ENCODE measurements around the gene ATP7B.
"Not testable (repeated sequence)": the region's sequence is repeated elsewhere in the genome, so short reads cannot be mapped to it uniquely, and the experiment has no call there.

ATP7B gene

DNA sequence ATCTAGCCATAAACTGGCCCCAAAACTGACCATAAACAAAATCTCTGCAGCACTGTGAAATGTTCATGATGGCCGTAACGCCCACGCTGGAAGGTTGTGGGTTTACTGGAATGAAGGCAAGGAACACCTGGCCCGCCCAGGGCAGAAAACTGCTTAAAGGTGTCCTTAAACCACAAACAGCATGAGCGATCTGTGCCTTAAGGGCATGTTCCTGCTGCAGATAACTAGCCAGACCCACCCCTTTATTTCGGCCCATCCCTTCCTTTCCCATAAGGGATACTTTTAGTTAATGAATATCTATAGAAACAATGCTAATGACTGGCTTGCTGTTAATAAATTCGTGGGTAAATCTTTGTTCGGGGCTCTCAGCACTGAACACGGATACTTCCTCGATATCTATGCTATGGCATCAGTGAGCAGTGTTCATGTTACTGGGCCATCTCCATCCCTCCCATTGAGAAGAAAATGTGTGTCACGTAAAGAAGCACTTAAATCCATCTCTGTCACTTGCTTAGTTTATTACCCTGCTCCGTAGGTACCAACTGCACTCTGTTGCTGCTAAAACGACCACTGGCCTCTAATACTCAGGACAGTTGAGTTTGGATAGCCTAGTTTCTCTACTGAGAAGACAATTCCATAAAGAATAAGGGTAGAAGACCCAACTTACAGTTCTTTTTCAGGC is 5.3 kb downstream of the ATP7B start:
- FAIRE-seq: no peak

DNA sequence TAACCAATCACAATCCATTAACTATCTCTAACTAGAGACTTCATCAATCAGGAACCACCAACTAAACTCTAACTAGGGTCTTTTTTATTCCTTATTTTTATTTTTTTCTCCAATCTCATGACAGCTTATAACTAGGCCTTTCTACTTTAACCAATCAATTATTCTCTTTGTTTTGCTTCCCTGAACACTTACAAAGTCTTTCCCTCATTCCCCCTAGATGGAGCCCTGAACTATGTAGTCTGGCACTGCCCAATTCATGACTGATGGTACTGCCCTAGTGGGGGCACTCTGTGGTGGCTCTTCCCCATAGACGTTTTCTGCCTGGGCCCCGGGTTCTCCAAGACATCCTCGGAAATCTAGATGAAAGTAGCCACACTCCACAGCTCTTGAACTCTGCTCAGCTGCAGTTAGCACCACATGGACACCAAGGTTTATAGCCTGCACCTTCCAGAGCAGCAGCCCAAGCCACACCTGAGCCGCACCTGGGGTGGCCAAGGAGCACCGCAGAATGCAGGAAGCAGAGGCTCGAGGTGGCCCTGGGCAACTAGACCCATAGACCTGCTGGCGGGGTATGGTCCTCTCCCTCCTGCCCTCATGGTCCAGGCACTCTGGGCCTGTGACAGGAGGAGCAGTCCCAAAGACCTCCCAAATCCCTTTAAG is 6.6 kb downstream of the ATP7B start:
- no peak for FAIRE-seq

GRCh38 chr13:52003541-52003940 is 7.7 kb downstream of the ATP7B start:
- no peak for FAIRE-seq

DNA sequence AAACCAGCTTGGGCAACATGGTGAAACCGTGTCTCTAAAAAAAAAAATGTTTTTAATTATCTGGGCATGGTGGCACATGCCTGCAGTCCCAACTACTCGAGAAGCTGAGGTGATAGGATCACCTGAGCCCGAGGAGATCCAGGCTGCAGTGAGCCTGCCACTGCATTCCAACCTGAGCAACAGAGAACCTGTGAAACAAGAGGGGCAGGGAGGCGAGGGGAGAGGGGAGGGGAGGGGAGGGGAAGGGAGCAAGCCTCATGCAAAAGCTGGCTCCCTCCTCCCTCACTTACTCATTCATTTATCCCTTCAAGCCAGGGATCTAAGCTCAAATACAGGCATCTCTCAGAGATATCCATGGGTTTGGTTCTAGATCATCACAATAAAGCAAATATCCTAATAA is 8.9 kb downstream of the ATP7B start:
- FAIRE-seq: no peak

DNA sequence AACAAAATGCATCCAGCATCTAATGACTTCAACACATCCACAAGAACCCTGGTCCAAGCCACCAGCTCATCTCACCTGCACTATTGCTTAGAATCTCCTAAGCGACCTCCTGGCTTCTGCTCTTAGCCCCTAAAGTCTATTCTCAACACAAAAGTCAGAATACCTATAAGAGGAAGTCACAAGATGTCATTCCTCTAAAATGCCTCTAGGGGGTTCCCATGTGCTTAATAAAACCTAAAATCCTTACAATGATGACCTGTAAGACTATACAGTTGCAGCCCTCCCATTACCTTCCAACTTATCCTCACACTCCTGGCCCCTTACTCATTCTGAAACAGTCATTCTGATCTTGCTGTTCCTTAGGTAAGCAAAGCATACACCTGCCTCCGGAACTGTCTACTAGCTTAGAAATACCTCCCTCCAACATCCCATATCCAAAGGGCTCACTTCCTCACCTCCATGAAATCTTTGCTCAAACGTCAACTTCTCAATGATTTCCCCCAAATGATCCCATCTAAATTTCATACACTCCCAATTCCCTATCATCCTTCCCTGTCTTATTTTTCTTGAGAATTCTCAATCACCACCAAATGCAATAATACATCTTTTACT is 10.0 kb downstream of the ATP7B start:
- FAIRE-seq: peak; percentile 71

DNA sequence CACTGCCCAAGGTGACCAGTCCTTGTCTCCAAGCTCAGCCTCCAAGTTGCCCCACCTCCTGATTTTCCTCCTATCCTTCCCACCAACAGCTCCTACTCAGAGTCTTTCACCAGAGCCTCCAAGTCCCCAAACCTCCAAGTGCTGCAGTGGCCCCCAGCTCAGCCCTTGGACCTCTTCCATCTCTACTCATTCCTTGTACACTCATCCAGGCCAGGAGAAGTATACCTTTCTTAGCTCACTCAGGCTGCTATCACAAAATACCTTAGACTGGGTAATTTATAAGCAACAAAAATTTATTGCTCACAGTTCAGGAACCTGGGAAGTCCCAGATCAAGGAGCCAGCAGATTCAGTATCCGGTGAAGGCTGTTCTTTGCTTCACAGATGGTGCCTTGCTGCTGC is 11.3 kb downstream of the ATP7B start:
- FAIRE-seq: no peak

DNA sequence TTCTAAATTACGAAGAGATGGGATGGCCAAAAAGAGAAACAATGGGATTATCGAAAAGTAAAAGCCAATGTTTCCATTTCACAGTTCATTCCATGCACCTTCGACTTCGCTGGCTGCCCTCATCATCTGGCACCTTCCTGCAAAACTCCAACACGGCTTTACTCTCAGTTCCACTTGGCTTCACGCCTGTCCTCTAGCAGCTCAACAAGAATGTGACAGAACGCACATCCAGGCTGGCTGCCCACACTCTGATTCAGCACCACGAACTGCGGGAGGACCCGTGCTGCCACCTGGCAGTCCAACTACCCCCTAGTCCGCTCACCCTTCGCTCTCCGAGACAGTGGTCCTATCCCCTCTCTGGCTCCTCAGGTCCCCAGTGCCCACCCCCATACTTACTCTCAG is 11.7 kb downstream of the ATP7B start:
- no peak for FAIRE-seq

- no peak for FAIRE-seq
Measured at GRCh38 chr13:51998723-51999509, 12.3 kb downstream of the ATP7B start.

GRCh38 chr13:51997641-51998330 is 13.5 kb downstream of the ATP7B start:
- no peak for FAIRE-seq

DNA sequence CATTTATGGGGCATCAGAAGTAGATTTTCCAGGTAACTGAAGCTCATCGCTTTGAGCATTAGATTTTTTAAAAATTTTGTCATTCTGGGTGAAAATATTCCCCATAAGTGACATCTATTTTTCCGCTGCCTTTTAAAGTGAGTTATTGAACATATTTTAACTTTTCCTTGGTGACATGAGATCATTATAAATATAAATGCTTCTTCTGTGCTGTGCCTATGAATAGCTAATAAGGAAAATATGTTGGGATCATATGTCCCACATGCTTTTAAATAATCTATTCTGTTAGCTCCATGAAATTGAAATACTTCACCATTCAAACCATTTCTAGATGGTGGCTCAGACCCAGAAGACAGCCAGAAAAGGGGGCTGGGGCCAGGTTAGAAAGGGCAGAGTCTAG is 14.1 kb downstream of the ATP7B start:
- no peak for FAIRE-seq

DNA sequence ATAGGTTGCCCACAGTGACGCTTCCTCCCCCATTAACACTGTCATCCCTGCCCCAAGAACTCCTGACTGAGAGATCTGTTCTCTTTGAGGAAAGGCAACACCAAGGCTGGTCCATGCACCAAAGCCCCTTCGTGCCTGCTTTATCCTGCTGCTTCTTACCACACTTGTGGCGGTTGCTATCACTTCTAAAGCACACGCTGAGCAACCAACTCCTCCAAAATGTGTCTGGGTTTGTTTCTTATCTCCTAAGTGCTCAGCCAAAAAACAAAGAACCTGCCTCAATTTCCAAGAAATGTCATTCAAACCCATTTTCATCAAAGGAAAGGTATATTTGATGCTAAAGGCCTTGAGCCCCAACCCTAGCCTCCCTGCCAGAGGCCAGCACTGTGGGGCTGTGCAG is 14.6 kb downstream of the ATP7B start:
- no peak for FAIRE-seq

- no peak for FAIRE-seq
Measured at GRCh38 chr13:51995677-51996551, 15.3 kb downstream of the ATP7B start.

DNA sequence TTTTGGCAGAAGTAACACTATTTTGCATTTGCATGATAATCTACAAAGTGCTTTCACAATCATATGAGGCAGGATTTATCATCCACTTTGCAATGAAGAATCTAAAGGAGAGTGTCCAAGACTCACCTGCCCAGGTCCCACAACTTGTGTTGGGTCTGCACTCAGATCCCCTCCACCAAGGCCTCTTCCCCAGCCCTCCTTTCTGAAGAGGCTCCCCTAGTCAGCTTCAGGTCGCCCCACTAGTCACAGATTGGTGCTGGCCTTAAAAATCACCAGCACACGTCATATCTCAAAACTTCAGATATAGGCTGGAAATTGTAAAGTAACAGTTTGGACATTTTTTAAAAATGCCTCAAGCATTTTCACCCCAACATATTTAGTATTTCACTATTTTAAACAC is 17.5 kb downstream of the ATP7B start:
- FAIRE-seq: no peak

- FAIRE-seq: no peak
Measured at GRCh38 chr13:51988988-51989618, 22.1 kb downstream of the ATP7B start.

DNA sequence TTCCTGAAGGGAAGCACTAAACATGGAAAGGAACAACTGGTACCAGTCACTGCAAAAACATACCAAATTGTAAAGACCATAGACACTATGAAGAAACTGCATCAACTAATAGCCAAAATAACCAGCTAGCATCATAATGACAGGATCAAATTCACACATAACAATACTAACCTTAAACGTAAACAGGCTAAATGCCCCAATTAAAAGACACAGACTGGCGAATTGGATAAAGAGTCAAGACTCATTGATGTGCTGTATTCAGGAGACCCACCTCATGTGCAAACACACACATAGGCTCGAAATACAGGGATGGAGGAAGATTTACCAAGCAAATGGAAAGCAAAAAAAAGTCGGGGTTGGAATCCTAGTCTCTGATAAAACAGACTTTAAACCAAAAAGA is 26.3 kb downstream of the ATP7B start:
- FAIRE-seq: not testable (repeated sequence)

DNA sequence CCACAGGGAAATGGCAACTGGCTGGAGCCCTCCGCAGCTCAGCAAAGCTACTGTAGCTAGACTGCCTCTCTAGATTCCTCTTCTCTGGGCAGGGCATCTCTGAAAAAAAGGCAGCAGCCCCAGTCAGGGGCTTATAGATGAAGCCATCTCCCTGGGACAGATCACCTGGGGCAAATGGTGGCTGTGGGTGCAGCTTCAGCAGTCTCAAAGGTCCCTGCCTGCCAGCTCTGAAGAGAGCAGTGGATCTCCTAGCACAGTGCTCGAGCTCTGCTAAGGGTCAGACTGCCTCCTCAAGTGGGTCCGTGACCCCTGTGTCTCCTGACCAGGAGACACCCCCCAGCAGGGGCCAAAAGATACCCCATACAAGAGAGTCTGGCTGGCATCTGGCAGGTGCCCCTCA is 28.0 kb downstream of the ATP7B start:
- not testable (repeated sequence) for FAIRE-seq

DNA sequence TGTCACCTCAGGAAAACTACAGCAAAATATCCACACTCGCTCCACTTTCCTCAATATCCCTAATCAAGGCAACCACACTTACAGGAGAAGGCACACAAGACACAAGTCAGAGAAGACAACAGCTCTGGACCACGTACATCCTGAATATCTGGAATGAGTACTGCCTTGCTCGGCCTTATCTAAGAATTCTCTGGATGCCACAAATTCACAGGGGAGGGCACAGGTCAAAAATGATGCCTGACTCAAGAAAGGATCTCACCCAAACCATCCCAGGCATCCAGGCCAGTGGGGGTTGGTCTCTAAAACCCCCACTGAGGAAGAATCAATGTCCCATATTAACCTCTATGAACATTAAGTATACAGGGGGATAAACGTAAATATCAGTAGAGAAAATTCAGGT is 29.9 kb downstream of the ATP7B start:
- FAIRE-seq: no peak

GRCh38 chr13:51980908-51981307 is 30.3 kb downstream of the ATP7B start:
- no peak for FAIRE-seq

GRCh38 chr13:51978796-51979556 is 32.3 kb downstream of the ATP7B start:
- FAIRE-seq: peak; percentile 21

- no peak for FAIRE-seq
Measured at GRCh38 chr13:51977625-51978024, 33.6 kb downstream of the ATP7B start.

- no peak for FAIRE-seq
Measured at GRCh38 chr13:51976890-51977289, 34.4 kb downstream of the ATP7B start.
